ENCODE measurements around the gene ADORA2B.

The ADORA2B gene

GRCh38 chr17:15912416-15912955 lies 32.4 kb upstream of the ADORA2B start:
- Histone ChIP-seq H3K4me1 (ENCODE audit: insufficient read depth, low read length, poor library complexity, severe bottlenecking) (no peaks in the 10 kb centered on the region), H4K20me1 (ENCODE audit: insufficient read depth, low read length, poor library complexity, severe bottlenecking) (no peaks in the 10 kb centered on the region), H3K36me3 (ENCODE audit: insufficient read depth, low read length) (no peaks in the 10 kb centered on the region), H3K27me3 (ENCODE audit: insufficient read depth, low read length, poor library complexity, severe bottlenecking) (no peaks in the 10 kb centered on the region), H3K79me2 (ENCODE audit: insufficient read depth, low read length) (no peaks in the 10 kb centered on the region), H3F3A (ENCODE audit: low read depth) (no peaks in the 10 kb centered on the region), H3K4me2 (ENCODE audit: low read depth, low read length, poor library complexity, severe bottlenecking) (no peak overlapping the region), H2AFZ (ENCODE audit: low read length) (no peak overlapping the region), H3K9ac (ENCODE audit: low read depth, low read length, poor library complexity, severe bottlenecking) (no peak overlapping the region), H3K9me2 (replicated peaks; ENCODE audit: low read depth, low read length) (no peaks in the 10 kb centered on the region), H3K9me3 (ENCODE audit: insufficient read depth, low read depth, low read length) (no peaks in the 10 kb centered on the region), H3K4me3 (ENCODE audit: low read length, poor library complexity, severe bottlenecking) (no peak overlapping the region)
- TF ChIP-seq EZH2phosphoT487 (IDR thresholded peaks at IDR 0.05; ENCODE audit: borderline replicate concordance) (no peak), CTCF (conservative IDR thresholded peaks at IDR 0.05; ENCODE audit: low read length) (no peak)

- no peaks in the 10 kb centered on the region for H3K9me3 ChIP-seq (ENCODE audit: insufficient read depth, low read depth, low read length)
- H3K4me2 ChIP-seq (ENCODE audit: low read depth, low read length, poor library complexity, severe bottlenecking): no peak overlapping the region
- no peaks in the 10 kb centered on the region for H3K4me1 ChIP-seq (ENCODE audit: insufficient read depth, low read length, poor library complexity, severe bottlenecking)
- no peaks in the 10 kb centered on the region for H3K79me2 ChIP-seq (ENCODE audit: insufficient read depth, low read length)
- TF ChIP-seq EZH2phosphoT487 (IDR thresholded peaks at IDR 0.05; ENCODE audit: borderline replicate concordance): no peak
- no peak for TF ChIP-seq CTCF (conservative IDR thresholded peaks at IDR 0.05; ENCODE audit: low read length)
- no peaks in the 10 kb centered on the region for H3K27me3 ChIP-seq (ENCODE audit: insufficient read depth, low read length, poor library complexity, severe bottlenecking)
- H2AFZ ChIP-seq (ENCODE audit: low read length): no peak overlapping the region
- no peaks in the 10 kb centered on the region for H3F3A ChIP-seq (ENCODE audit: low read depth)
- H3K4me3 ChIP-seq (ENCODE audit: low read length, poor library complexity, severe bottlenecking): no peak overlapping the region
- H4K20me1 ChIP-seq (ENCODE audit: insufficient read depth, low read length, poor library complexity, severe bottlenecking): no peaks in the 10 kb centered on the region
- H3K9me2 ChIP-seq (replicated peaks; ENCODE audit: low read depth, low read length): no peaks in the 10 kb centered on the region
- no peaks in the 10 kb centered on the region for H3K36me3 ChIP-seq (ENCODE audit: insufficient read depth, low read length)
- H3K9ac ChIP-seq (ENCODE audit: low read depth, low read length, poor library complexity, severe bottlenecking): no peak overlapping the region
These were observed 31.1 kb upstream of the ADORA2B start for GRCh38 chr17:15913826-15914225.

GRCh38 chr17:15914400-15915170 lies 30.3 kb upstream of the ADORA2B start:
- no peak overlapping the region for H3K4me2 ChIP-seq (ENCODE audit: low read depth, low read length, poor library complexity, severe bottlenecking)
- H3F3A ChIP-seq (ENCODE audit: low read depth): no peaks in the 10 kb centered on the region
- TF ChIP-seq EZH2phosphoT487 (IDR thresholded peaks at IDR 0.05; ENCODE audit: borderline replicate concordance) (no peak), CTCF (conservative IDR thresholded peaks at IDR 0.05; ENCODE audit: low read length) (no peak)
- no peaks in the 10 kb centered on the region for H3K4me1 ChIP-seq (ENCODE audit: insufficient read depth, low read length, poor library complexity, severe bottlenecking)
- no peaks in the 10 kb centered on the region for H3K27me3 ChIP-seq (ENCODE audit: insufficient read depth, low read length, poor library complexity, severe bottlenecking)
- H3K9me3 ChIP-seq (ENCODE audit: insufficient read depth, low read depth, low read length): no peaks in the 10 kb centered on the region
- no peaks in the 10 kb centered on the region for H4K20me1 ChIP-seq (ENCODE audit: insufficient read depth, low read length, poor library complexity, severe bottlenecking)
- no peaks in the 10 kb centered on the region for H3K36me3 ChIP-seq (ENCODE audit: insufficient read depth, low read length)
- H3K9me2 ChIP-seq (replicated peaks; ENCODE audit: low read depth, low read length): no peaks in the 10 kb centered on the region
- no peak overlapping the region for H3K9ac ChIP-seq (ENCODE audit: low read depth, low read length, poor library complexity, severe bottlenecking)
- no peak overlapping the region for H3K4me3 ChIP-seq (ENCODE audit: low read length, poor library complexity, severe bottlenecking)
- no peak overlapping the region for H2AFZ ChIP-seq (ENCODE audit: low read length)
- H3K79me2 ChIP-seq (ENCODE audit: insufficient read depth, low read length): no peaks in the 10 kb centered on the region

All from Loucy (cell line).